Placental epithelial cell (primary cell): ENCODE measurements around the gene GAN. TPM values are rescaled to one million over a fixed set of nuclear protein-coding genes. Genes with fewer than 3 reads are reported as not detected.

Experiments used
- total RNA-seq: library from RNA; depleted of rRNA; stranded (reverse); fragments of >200 nt; gene quantifications from 2 replicates; pipeline ENCODE4 v1.2.3, GENCODE V29; 2012

The GAN gene, protein sequence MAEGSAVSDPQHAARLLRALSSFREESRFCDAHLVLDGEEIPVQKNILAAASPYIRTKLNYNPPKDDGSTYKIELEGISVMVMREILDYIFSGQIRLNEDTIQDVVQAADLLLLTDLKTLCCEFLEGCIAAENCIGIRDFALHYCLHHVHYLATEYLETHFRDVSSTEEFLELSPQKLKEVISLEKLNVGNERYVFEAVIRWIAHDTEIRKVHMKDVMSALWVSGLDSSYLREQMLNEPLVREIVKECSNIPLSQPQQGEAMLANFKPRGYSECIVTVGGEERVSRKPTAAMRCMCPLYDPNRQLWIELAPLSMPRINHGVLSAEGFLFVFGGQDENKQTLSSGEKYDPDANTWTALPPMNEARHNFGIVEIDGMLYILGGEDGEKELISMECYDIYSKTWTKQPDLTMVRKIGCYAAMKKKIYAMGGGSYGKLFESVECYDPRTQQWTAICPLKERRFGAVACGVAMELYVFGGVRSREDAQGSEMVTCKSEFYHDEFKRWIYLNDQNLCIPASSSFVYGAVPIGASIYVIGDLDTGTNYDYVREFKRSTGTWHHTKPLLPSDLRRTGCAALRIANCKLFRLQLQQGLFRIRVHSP
- 13.0 and 20.3 TPM in 2 replicates for total RNA-seq

DNA sequence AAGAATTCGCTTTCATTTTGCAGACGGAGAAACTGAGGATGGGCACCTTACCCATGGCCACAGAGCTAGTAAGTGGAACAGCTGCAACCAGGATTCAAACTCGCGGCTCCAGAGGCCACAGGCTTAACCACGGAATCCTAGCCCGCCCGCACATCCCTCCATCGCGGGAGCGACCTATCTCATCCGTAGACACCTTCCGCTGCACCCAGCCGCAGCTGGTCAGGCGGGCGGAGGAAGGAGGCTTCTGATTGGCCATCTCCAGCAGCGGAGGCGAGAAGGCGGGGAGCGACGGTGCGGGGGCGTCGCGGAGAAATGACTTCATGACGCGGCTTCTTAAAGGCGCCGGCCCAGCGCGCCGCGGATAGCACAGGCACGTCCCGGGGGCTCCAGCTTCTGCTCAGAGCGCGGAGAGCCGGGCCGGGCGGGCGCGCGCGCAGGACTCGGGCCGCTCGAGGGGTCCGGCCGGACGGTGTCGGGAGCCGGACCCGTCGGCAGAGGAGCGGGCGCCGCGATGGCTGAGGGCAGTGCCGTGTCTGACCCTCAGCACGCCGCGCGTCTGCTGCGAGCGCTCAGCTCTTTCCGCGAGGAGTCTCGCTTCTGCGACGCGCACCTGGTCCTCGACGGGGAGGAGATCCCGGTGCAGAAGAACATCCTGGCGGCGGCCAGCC lies at the start of gene GAN:
Gene GAN, plus strand, starts transcription at position 360 of the 668 bp plus-strand sequence. Its CDS starts 152 bp downstream, at position 512.

Other genes starting within 250 kb of the GAN start
- 2.4 and 3.1 TPM in 2 replicates for gene C16orf46, start 237.7 kb upstream of the GAN start, total RNA-seq
- 8.2 and 18.5 TPM in 2 replicates for gene GCSH, start 218.6 kb upstream of the GAN start, total RNA-seq
- gene BCO1, start 76.3 kb upstream of the GAN start, total RNA-seq: not detected in 2 replicates
- 86.5 and 108 TPM in 2 replicates for gene CMIP, start 129.8 kb downstream of the GAN start, total RNA-seq